Glutamatergic neuron (in vitro differentiated cells): Measurements from ENCODE around the gene TMEM181. TPM values are rescaled to one million over a fixed set of nuclear protein-coding genes. Genes with fewer than 3 reads are reported as not detected.
A peak's percentile ranks its signal among the peaks of the same experiment; 100 is the strongest.

ENCODE experiments used
- DNase-seq: peaks from one replicate; pipeline ENCODE4 v3.0.0; 2022
- H3K27ac Mint-ChIP-seq: one replicate; pipeline ENCODE4 v1.8.0; 2020; ENCODE audit warnings: mild to moderate bottlenecking, mixed read lengths, inconsistent platforms; ENCODE audit not compliant: unreplicated experiment
- H3K27me3 Mint-ChIP-seq: one replicate; pipeline ENCODE4 v1.8.0; 2020; ENCODE audit warnings: mild to moderate bottlenecking, moderate library complexity, mixed read lengths, inconsistent platforms; ENCODE audit not compliant: unreplicated experiment
- H3K36me3 Mint-ChIP-seq: one replicate; pipeline ENCODE4 v1.8.0; 2020; ENCODE audit warnings: mild to moderate bottlenecking, mixed read lengths, inconsistent platforms; ENCODE audit not compliant: unreplicated experiment
- H3K4me1 Mint-ChIP-seq: one replicate; pipeline ENCODE4 v1.8.0; 2020; ENCODE audit warnings: mild to moderate bottlenecking, low read depth, mixed read lengths, inconsistent platforms; ENCODE audit not compliant: unreplicated experiment
- H3K4me3 Mint-ChIP-seq: one replicate; pipeline ENCODE4 v1.8.0; 2020; ENCODE audit warnings: mild to moderate bottlenecking, mixed read lengths, inconsistent platforms; ENCODE audit not compliant: unreplicated experiment
- H3K9me3 Mint-ChIP-seq: one replicate; pipeline ENCODE4 v1.8.0; 2020; ENCODE audit warnings: mild to moderate bottlenecking, moderate library complexity, mixed read lengths, inconsistent platforms; ENCODE audit not compliant: unreplicated experiment
- CTCF ChIP-seq: fragments of 200-600 bp; sonication (generic); IDR thresholded peaks from one replicate; pipeline ENCODE4 v1.5.0; 2021; ENCODE audit not compliant: partially characterized antibody, unreplicated experiment
- total RNA-seq: library from RNA; stranded (reverse); fragmentation: NEBNext Ultra II Directional; extraction: Animal tissue kit (Norgen Biotek cat#: 25700); gene quantifications from one replicate; pipeline ENCODE4 v1.2.1, GENCODE V29; 2021; ENCODE audit not compliant: unreplicated experiment

Gene TMEM181
- total RNA-seq, 1 donor from 2014 or later: 44.3 TPM

GRCh38 chr6:158662954-158663624 lies 103.2 kb downstream of the TMEM181 start:
- no peak for DNase-seq
- H3K27me3 Mint-ChIP-seq: no peaks in the 10 kb centered on the region
- H3K27ac Mint-ChIP-seq: peak overlapping the region; percentile 33
- peaks cover 4% of the 10 kb centered on the region for H3K9me3 Mint-ChIP-seq
- TF ChIP-seq CTCF: no peak
- no peak overlapping the region for H3K4me3 Mint-ChIP-seq
- H3K4me1 Mint-ChIP-seq: peaks cover 9% of the 10 kb centered on the region
- H3K36me3 Mint-ChIP-seq: no peaks in the 10 kb centered on the region

GRCh38 chr6:158663625-158664165 lies 103.8 kb downstream of the TMEM181 start:
- Mint-ChIP-seq H3K4me3 (no peak overlapping the region), H3K9me3 (peaks cover 4% of the 10 kb centered on the region), H3K4me1 (peaks cover 9% of the 10 kb centered on the region), H3K27ac (no peak overlapping the region), H3K36me3 (no peaks in the 10 kb centered on the region), H3K27me3 (no peaks in the 10 kb centered on the region)
- no peak for TF ChIP-seq CTCF
- no peak for DNase-seq

- Mint-ChIP-seq H3K27me3 (peaks cover 2% of the 10 kb centered on the region), H3K4me3 (no peak overlapping the region), H3K27ac (no peak overlapping the region), H3K9me3 (peaks cover 4% of the 10 kb centered on the region), H3K36me3 (no peaks in the 10 kb centered on the region), H3K4me1 (peaks cover 9% of the 10 kb centered on the region)
- TF ChIP-seq CTCF: no peak
- no peak for DNase-seq
Observed at GRCh38 chr6:158665332-158665731, 105.4 kb downstream of the TMEM181 start.

GRCh38 chr6:158666628-158667359 lies 106.9 kb downstream of the TMEM181 start:
- TF ChIP-seq CTCF: no peak
- peaks cover 9% of the 10 kb centered on the region for H3K4me1 Mint-ChIP-seq

More at GRCh38 chr6:158666628-158667359, 106.9 kb downstream of the TMEM181 start:
- peaks cover 2% of the 10 kb centered on the region for H3K27me3 Mint-ChIP-seq
- peaks cover 4% of the 10 kb centered on the region for H3K9me3 Mint-ChIP-seq
- DNase-seq: no peak
- H3K27ac Mint-ChIP-seq: no peak overlapping the region
- H3K4me3 Mint-ChIP-seq: no peak overlapping the region
- no peaks in the 10 kb centered on the region for H3K36me3 Mint-ChIP-seq
